Stimulated activated CD8-positive, alpha-beta memory T cell treated with anti-CD3 and anti-CD28 coated beads, Interleukin-7, amount 100 ng/mL, for 24 hours (primary cell): ENCODE measurements around the gene RNASE7.

Source experiments
- DNase-seq: peaks from one replicate; pipeline ENCODE4 v3.0.0-alpha.2; 2020; ENCODE audit warnings: low read depth

RNASE7 gene

GRCh38 chr14:21087294-21088091 is 45.3 kb downstream of the RNASE7 start:
- DNase-seq: no peak

DNA sequence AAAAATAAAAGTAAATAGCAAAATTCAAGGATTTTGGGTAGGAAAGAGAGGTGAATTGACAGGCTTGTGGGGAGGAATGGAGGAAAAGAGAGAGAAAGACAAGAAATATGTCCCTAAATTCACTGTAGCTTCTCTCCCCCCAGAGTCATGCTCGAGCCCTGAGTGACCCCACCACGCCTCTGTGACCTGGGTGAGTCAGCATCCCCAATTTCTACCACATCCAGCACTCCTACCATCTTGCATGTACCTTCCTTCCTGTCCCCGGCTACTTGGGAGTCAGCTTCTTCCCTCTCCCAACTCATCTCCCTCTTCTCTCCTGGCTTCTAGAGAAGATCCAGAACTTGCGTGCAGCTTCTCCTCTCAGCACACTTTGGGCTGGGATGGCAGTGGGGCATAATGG is 46.5 kb downstream of the RNASE7 start:
- DNase-seq: no peak

- DNase-seq: no peak
Observed at GRCh38 chr14:21089271-21089670, 47.1 kb downstream of the RNASE7 start.

- DNase-seq: no peak
Observed at GRCh38 chr14:21089877-21090193, 47.7 kb downstream of the RNASE7 start.

GRCh38 chr14:21090194-21090939 is 48.2 kb downstream of the RNASE7 start:
- DNase-seq: no peak

DNA sequence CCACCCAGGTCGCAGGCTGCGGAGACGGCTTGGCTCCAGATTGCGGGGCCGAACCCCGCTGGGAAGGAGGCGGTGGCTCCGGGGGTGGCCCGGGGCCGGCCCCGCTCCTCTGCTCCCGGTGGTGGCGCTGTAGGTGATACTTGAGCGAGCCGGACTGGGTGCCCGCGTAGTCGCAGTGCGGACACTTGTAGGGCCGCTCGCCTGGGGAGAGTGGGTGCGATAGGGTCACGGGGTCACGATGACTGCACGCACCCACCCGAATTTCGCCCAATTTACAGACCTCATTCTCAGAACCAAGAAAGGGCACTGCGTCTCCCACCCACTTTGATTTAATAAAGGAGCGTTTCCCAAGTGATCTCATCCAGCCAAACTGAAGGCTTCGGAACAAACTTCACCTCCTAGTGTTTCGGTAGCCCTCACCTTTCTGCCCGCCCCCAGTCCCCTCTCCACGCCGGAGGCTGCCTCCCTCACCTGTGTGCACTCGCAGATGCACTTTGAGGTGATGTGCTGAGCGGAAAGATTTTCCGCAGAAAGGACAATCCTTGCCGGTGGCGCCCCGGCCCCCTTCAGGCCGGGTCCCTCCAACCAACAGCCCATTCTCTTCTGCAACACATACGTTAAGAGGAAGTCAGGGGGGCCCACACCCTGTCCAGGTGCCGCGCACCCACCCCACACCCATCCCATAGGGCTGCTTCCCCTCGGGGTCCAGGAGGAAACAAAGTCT is 48.9 kb downstream of the RNASE7 start:
- DNase-seq: no peak

GRCh38 chr14:21091821-21092272 is 49.7 kb downstream of the RNASE7 start:
- DNase-seq: no peak

DNA sequence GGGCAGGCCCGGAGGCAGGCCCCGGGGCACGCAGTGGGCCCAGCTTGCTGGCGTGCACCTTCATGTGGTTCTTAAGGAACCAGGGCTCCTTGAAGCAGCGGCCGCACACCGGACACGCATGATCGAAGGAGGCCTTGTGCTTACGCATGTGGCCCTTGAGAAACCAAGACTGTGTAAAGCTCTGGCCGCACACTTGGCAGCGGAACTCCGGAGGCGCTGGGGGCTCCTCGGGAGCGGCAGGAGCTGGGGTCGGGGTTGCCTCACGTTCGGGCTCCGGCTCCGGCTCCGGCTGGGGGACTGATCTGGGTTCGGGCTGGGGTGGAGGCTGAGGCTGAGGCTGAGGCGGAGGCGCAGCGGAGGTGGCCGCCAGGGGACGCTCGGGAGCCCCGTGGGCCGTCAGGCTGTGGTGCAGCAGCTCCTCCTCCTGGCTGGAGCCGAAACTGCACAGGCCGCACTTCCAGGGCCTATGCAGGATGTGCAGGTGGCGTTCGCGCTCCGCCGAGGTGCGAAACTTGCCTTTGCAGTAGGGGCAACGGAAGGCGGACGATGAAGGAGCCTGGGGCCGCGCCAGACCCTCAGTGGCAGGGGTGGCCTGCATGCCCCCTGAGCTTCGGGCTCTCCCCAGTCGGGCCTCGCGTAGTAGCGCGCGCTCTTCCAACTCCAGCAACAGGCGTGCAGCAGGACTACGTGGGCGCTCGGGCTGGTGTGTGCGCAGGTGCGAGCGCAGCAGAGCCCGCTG is 50.3 kb downstream of the RNASE7 start:
- DNase-seq: peak; percentile 84

- DNase-seq: no peak
Observed at GRCh38 chr14:21093018-21093417, 50.9 kb downstream of the RNASE7 start.
